Body of pancreas (tissue), 4 donors: ENCODE data around the gene ZNF213.
A peak's percentile ranks its signal among the peaks of the same experiment; 100 is the strongest.

ENCODE experiments used
- CTCF ChIP-seq, 7 experiments: fragments of 450-650 bp in 4 of 7; fragments of 200-600 bp in 3 of 7; sonication (generic) in 3 of 7; IDR thresholded peaks; one replicate each; pipeline ENCODE4 v1.5.1; 2016 to 2019; ENCODE audit warnings: antibody characterized with exemption in 7 of 7
- POLR2A ChIP-seq, 3 donors: fragments of 450-650 bp; IDR thresholded peaks; one replicate each; pipeline ENCODE4 v1.6.1; 2016; ENCODE audit warnings: antibody characterized with exemption in 3 of 3, mild to moderate bottlenecking in 2 of 3

GRCh38 chr16:3095869-3096268 is 39.0 kb upstream of the ZNF213 start:
- peak in 1 of 7 experiments; percentile 27 for TF ChIP-seq CTCF (IDR thresholded peaks at IDR 0.05)
- TF ChIP-seq POLR2A (IDR thresholded peaks at IDR 0.05) = no peak
